HepG2 (cell line): ENCODE data around the gene KCNK10.

Experiments used
- CHCHD3 ChIP-seq: sonication (generic); formaldehyde crosslinking; IDR thresholded peaks from 2 replicates; pipeline ENCODE4 v1.8.0; 2022; ENCODE audit warnings: mild to moderate bottlenecking, missing genetic modification reagents, moderate library complexity
- FOXK1 ChIP-seq: sonication (generic); formaldehyde crosslinking; IDR thresholded peaks from 2 replicates; pipeline ENCODE4 v1.4.0; 2020; ENCODE audit warnings: low read depth, missing genetic modification reagents, borderline replicate concordance
- PHB2 ChIP-seq: fragments of 450-650 bp; IDR thresholded peaks from 2 replicates; pipeline ENCODE4 v1.6.1; 2018; ENCODE audit not compliant: partially characterized antibody
- POLR2AphosphoS5 ChIP-seq: IDR thresholded peaks from 2 replicates; pipeline ENCODE4 v1.6.1; 2012; ENCODE audit warnings: low read depth, low read length
- PREB ChIP-seq: sonication (generic); formaldehyde crosslinking; IDR thresholded peaks from 2 replicates; pipeline ENCODE4 v1.4.0; 2020; ENCODE audit warnings: missing genetic modification reagents
- ZFP41 ChIP-seq: sonication (generic); formaldehyde crosslinking; IDR thresholded peaks from 2 replicates; pipeline ENCODE4 v1.4.0; 2020; ENCODE audit warnings: mild to moderate bottlenecking, missing genetic modification reagents, borderline replicate concordance
- ZKSCAN5 ChIP-seq: sonication (generic); formaldehyde crosslinking; IDR thresholded peaks from 2 replicates; pipeline ENCODE4 v1.5.1; 2020; ENCODE audit warnings: mild to moderate bottlenecking, missing genetic modification reagents

GRCh38 chr14:88327497-88327896 lies 4.4 kb upstream of the KCNK10 start:
- TF ChIP-seq ZKSCAN5 (CRISPR knock-in tag) (no peak), PREB (CRISPR knock-in tag) (no peak), FOXK1 (CRISPR knock-in tag) (no peak), PHB2 (no peak), ZFP41 (CRISPR knock-in tag) (no peak), POLR2AphosphoS5 (no peak), CHCHD3 (CRISPR knock-in tag) (no peak)
